SK-N-SH treated with all-trans-retinoic acid at 6 μM for 48 hours (cell line): ENCODE data around the gene CLDND2.

Source experiments
- ARNTL ChIP-seq: fragments of 450-650 bp; formaldehyde crosslinking; IDR thresholded peaks from 2 replicates; pipeline ENCODE4 v1.5.0; 2020; ENCODE audit warnings: low read depth, mild to moderate bottlenecking, moderate library complexity, borderline replicate concordance
- BACH2 ChIP-seq: fragments of 250-450 bp; sonication (Bioruptor Pico); IDR thresholded peaks from 2 replicates; pipeline ENCODE4 v1.9.0; 2021; ENCODE audit warnings: mild to moderate bottlenecking, borderline replicate concordance
- CREB5 ChIP-seq: fragments of 250-450 bp; sonication (Bioruptor Pico); IDR thresholded peaks from 2 replicates; pipeline ENCODE4 v1.5.1; 2020; ENCODE audit warnings: low read depth, mild to moderate bottlenecking, moderate library complexity
- CSRNP3 ChIP-seq: fragments of 250-450 bp; sonication (Bioruptor Pico); IDR thresholded peaks from 2 replicates; pipeline ENCODE4 v1.5.1; 2021; ENCODE audit warnings: mild to moderate bottlenecking, moderate library complexity
- ISL1 ChIP-seq: fragments of 250-450 bp; sonication (Bioruptor Pico); IDR thresholded peaks from 2 replicates; pipeline ENCODE4 v2.1.2; 2022; ENCODE audit warnings: mild to moderate bottlenecking, moderate library complexity
- OSR1 ChIP-seq: fragments of 250-450 bp; sonication (Bioruptor Pico); IDR thresholded peaks from 2 replicates; pipeline ENCODE4 v1.8.0; 2022; ENCODE audit warnings: moderate library complexity, mild to moderate bottlenecking, inconsistent platforms
- PATZ1 ChIP-seq: fragments of 250-450 bp; sonication (Bioruptor Pico); IDR thresholded peaks from 2 replicates; pipeline ENCODE4 v1.8.0; 2020; ENCODE audit warnings: mild to moderate bottlenecking, moderate library complexity, borderline replicate concordance
- RARB ChIP-seq: fragments of 250-450 bp; sonication (Bioruptor Pico); IDR thresholded peaks from 2 replicates; pipeline ENCODE4 v1.8.0; 2021; ENCODE audit warnings: mild to moderate bottlenecking, moderate library complexity
- ZNF70 ChIP-seq: fragments of 450-650 bp; formaldehyde crosslinking; IDR thresholded peaks from 2 replicates; pipeline ENCODE4 v1.5.0; 2020; ENCODE audit warnings: mild to moderate bottlenecking, moderate library complexity
- ZNF8 ChIP-seq: fragments of 450-650 bp; formaldehyde crosslinking; IDR thresholded peaks from 2 replicates; pipeline ENCODE4 v1.5.0; 2020; ENCODE audit warnings: mild to moderate bottlenecking, moderate library complexity
- TF ChIP-seq, protein P1 (sequence below): fragments of 250-450 bp; sonication (Bioruptor Pico); IDR thresholded peaks from 2 replicates; pipeline ENCODE4 v1.5.0; 2020; ENCODE audit warnings: mild to moderate bottlenecking, moderate library complexity

DNA sequence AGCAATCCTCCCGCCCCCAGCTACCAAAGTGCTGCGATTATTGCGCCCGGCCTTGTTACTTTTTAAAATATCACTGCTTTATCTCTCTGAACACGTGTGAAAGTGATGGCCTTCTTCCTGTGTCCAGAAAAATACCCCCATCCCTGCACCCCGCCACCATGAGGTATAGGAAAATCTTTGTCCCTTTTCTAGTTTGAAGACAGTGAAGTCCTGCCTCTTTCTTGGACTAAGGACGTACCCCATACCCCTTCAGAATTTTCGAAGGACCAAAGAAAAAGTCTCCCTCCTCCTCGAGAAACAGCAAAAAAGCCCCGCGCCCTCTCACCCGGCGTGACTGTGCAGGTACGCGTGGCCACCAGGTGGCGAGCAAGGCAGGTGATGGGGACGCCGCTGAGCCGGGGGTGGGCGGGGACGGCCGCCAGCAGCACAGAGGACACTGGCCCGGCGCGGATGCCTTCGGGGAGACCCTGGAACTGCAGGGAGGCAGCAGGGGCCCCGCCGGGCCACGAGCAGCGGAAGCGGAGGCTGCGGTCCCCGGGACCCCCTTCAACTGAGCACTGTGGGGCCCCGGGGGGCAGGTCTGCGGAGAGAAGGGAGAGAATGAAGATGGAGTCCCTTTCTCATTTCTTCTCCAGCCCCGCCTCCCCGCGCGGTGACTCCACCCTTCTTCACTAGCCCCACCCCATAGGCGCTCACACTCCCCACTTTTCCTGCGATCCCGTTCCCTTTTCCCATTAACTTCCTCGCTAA lies 30.1 kb downstream of the CLDND2 start:
- TF ChIP-seq CREB5 (no peak), CSRNP3 (no peak), ZNF70 (CRISPR knock-in tag) (no peak), PATZ1 (CRISPR knock-in tag) (no peak), ISL1 (CRISPR knock-in tag) (no peak), ZNF8 (no peak), RARB (CRISPR knock-in tag) (no peak), ARNTL (no peak), BACH2 (CRISPR knock-in tag) (no peak), OSR1 (CRISPR knock-in tag) (no peak)
- TF ChIP-seq, protein P1, sequence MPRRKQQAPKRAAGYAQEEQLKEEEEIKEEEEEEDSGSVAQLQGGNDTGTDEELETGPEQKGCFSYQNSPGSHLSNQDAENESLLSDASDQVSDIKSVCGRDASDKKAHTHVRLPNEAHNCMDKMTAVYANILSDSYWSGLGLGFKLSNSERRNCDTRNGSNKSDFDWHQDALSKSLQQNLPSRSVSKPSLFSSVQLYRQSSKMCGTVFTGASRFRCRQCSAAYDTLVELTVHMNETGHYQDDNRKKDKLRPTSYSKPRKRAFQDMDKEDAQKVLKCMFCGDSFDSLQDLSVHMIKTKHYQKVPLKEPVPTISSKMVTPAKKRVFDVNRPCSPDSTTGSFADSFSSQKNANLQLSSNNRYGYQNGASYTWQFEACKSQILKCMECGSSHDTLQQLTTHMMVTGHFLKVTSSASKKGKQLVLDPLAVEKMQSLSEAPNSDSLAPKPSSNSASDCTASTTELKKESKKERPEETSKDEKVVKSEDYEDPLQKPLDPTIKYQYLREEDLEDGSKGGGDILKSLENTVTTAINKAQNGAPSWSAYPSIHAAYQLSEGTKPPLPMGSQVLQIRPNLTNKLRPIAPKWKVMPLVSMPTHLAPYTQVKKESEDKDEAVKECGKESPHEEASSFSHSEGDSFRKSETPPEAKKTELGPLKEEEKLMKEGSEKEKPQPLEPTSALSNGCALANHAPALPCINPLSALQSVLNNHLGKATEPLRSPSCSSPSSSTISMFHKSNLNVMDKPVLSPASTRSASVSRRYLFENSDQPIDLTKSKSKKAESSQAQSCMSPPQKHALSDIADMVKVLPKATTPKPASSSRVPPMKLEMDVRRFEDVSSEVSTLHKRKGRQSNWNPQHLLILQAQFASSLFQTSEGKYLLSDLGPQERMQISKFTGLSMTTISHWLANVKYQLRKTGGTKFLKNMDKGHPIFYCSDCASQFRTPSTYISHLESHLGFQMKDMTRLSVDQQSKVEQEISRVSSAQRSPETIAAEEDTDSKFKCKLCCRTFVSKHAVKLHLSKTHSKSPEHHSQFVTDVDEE (CRISPR knock-in tag), result no peak
